B cell (primary cell): ENCODE results near the gene HOXA11. TPM values are rescaled to one million over a fixed set of nuclear protein-coding genes. Genes with fewer than 3 reads are reported as not detected.

Experiments
- ATAC-seq: fragments of 200-7000 bp; cut with Tn5 transposase; one replicate; pipeline ENCODE4 v1.10.0; 2021; ENCODE audit warnings: low read depth, mild to moderate bottlenecking, moderate number of reproducible peaks, moderate library complexity
- CTCF ChIA-PET: fragments of 350-600 bp; sonication (Branson Sonifier 250); formaldehyde crosslinking; loops from one replicate; lab custom pipeline; 2021; ENCODE audit warnings: antibody characterized with exemption, inconsistent platforms; lab: Charles Lee
- POLR2A ChIA-PET: fragments of 350-600 bp; sonication (Branson Sonifier 250); formaldehyde crosslinking; loops from one replicate; lab custom pipeline; 2021; ENCODE audit warnings: antibody characterized with exemption; lab: Charles Lee
- DNase-seq: peaks from one replicate; pipeline ENCODE4 v3.0.0; 2013
- H2AFZ ChIP-seq: 2 replicates; pipeline ENCODE4 v1.6.1; 2012; ENCODE audit warnings: mild to moderate bottlenecking, low read depth, low read length; ENCODE audit not compliant: insufficient read depth, poor library complexity, severe bottlenecking
- H3K27ac ChIP-seq, 2 donors: 1 replicate in 1 of 2; 2 replicates in 1 of 2; pipeline ENCODE4 v1.5.1; 2012 to 2013; ENCODE audit warnings: low read length in 2 of 2, mild to moderate bottlenecking in 2 of 2, moderate library complexity in 1 of 2
- H3K27me3 ChIP-seq, 4 experiments: fragments of 200-600 bp in 1 of 4; sonication (generic) in 1 of 4; replicated peaks in 1 of 4; 1 replicate in 2 of 4; 2 replicates in 2 of 4; pipeline versions ENCODE4 v1.6.1 to v1.7.0; 2013 to 2016; ENCODE audit warnings: low read length in 3 of 4, mild to moderate bottlenecking in 2 of 4, mixed read lengths in 1 of 4, moderate library complexity in 1 of 4; ENCODE audit not compliant: insufficient read depth in 4 of 4, control insufficient read depth in 3 of 4; ENCODE audit errors: control extremely low read depth in 1 of 4
- H3K36me3 ChIP-seq, 2 experiments: replicated peaks in 1 of 2; 1 replicate in 1 of 2; 2 replicates in 1 of 2; pipeline versions ENCODE4 v1.6.1 to v1.7.1; 2013; ENCODE audit warnings: low read length in 1 of 2; ENCODE audit not compliant: insufficient read depth in 2 of 2, control insufficient read depth in 1 of 2; ENCODE audit errors: control extremely low read depth in 1 of 2, extremely low read depth in 1 of 2
- H3K4me1 ChIP-seq, 2 donors: fragments of 200-600 bp in 1 of 2; sonication (generic) in 1 of 2; 1 replicate in 1 of 2; 2 replicates in 1 of 2; pipeline versions ENCODE4 v1.5.1 to v1.6.1; 2013 to 2017; ENCODE audit warnings: low read length in 2 of 2; ENCODE audit not compliant: control insufficient read depth in 2 of 2, insufficient read depth in 2 of 2
- H3K4me2 ChIP-seq: replicated peaks from 2 replicates; pipeline ENCODE3; 2012; ENCODE audit warnings: mild to moderate bottlenecking, low read depth, low read length; ENCODE audit not compliant: poor library complexity, severe bottlenecking
- H3K4me3 ChIP-seq, 5 experiments: fragments of 200-600 bp in 1 of 5; sonication (generic) in 1 of 5; 1 replicate in 3 of 5; 2 replicates in 2 of 5; pipeline versions ENCODE4 v1.5.1 to v1.7.0; 2011 to 2016; ENCODE audit warnings: low read length in 4 of 5, mild to moderate bottlenecking in 4 of 5, low read depth in 2 of 5, control low read depth in 1 of 5, moderate library complexity in 1 of 5; ENCODE audit not compliant: insufficient read depth in 1 of 5; ENCODE audit errors: control extremely low read depth in 1 of 5, extremely low read depth in 1 of 5
- H3K79me2 ChIP-seq: fragments of 200-600 bp; sonication (generic); one replicate; pipeline ENCODE4 v1.6.0; 2016; ENCODE audit warnings: low read length; ENCODE audit not compliant: control insufficient read depth, insufficient read depth
- H3K9ac ChIP-seq: fragments of 200-600 bp; sonication (generic); 2 replicates; pipeline ENCODE4 v1.6.1; 2017; ENCODE audit warnings: mild to moderate bottlenecking, low read length, moderate library complexity
- H3K9me3 ChIP-seq, 3 donors: one replicate each; pipeline versions ENCODE4 v1.6.1 to v1.7.1; 2013; ENCODE audit warnings: low read length in 2 of 3; ENCODE audit not compliant: control insufficient read depth in 2 of 3, insufficient read depth in 1 of 3; ENCODE audit errors: control extremely low read depth in 1 of 3
- H4K20me1 ChIP-seq: 2 replicates; pipeline ENCODE4 v1.6.0; 2012; ENCODE audit warnings: mild to moderate bottlenecking, low read length; ENCODE audit not compliant: insufficient read depth, control insufficient read depth, poor library complexity, severe bottlenecking
- H3K27ac Mint-ChIP-seq: one replicate; pipeline ENCODE4 v1.8.0; 2021; ENCODE audit warnings: mixed read lengths
- H3K27me3 Mint-ChIP-seq: one replicate; pipeline ENCODE4 v1.8.0; 2021; ENCODE audit warnings: mixed read lengths
- H3K4me1 Mint-ChIP-seq: one replicate; pipeline ENCODE4 v1.8.0; 2021; ENCODE audit warnings: mixed read lengths
- H3K4me3 Mint-ChIP-seq: one replicate; pipeline ENCODE4 v1.8.0; 2021; ENCODE audit warnings: mixed read lengths
- H3K9me3 Mint-ChIP-seq: one replicate; pipeline ENCODE4 v1.8.0; 2022; ENCODE audit warnings: mixed read lengths; ENCODE audit not compliant: insufficient read depth
- EZH2 ChIP-seq: IDR thresholded peaks from 2 replicates; pipeline ENCODE4 v1.6.1; 2012; ENCODE audit warnings: borderline replicate concordance, low read depth, mild to moderate bottlenecking, moderate library complexity, low read length; ENCODE audit not compliant: insufficient read depth, poor library complexity, severe bottlenecking
- WGBS: methylation state at CpG from one replicate; pipeline ENCODE4 v1.1.5; 2013; ENCODE audit warnings: missing lambda C conversion rate; ENCODE audit not compliant: insufficient coverage; 5-methylcytosine and 5-hydroxymethylcytosine counted together
- intact Hi-C: fragments of 100-400 bp; cut with micrococcal nuclease; formaldehyde crosslinking; loops from one replicate; pipeline ENCODE4 v1.10.0; 2022
- polyA plus RNA-seq: library from polyadenylated mRNA; depleted of rRNA; stranded (reverse); fragments of >200 nt; gene quantifications from 2 replicates; pipeline ENCODE4 v1.2.3, GENCODE V29; 2012
- total RNA-seq, 2 donors: library from RNA; stranded (reverse); fragments of 120-200 nt in 1 of 2; gene quantifications; 1 replicate in 1 of 2; 2 replicates in 1 of 2; pipeline versions ENCODE4 v1.2.3 to v1.2.4, GENCODE V29; 2013 to 2022
- TF ChIP-seq, protein P1 (sequence below): fragments of 200-600 bp; IDR thresholded peaks from one replicate; pipeline ENCODE4 v1.8.0; 2022; ENCODE audit warnings: antibody characterized with exemption, mild to moderate bottlenecking

HOXA11 gene
- total and polyA plus RNA-seq, 2 donors (not counting 1 experiment from before 2014, with no cell fraction given), result not detected

DNA sequence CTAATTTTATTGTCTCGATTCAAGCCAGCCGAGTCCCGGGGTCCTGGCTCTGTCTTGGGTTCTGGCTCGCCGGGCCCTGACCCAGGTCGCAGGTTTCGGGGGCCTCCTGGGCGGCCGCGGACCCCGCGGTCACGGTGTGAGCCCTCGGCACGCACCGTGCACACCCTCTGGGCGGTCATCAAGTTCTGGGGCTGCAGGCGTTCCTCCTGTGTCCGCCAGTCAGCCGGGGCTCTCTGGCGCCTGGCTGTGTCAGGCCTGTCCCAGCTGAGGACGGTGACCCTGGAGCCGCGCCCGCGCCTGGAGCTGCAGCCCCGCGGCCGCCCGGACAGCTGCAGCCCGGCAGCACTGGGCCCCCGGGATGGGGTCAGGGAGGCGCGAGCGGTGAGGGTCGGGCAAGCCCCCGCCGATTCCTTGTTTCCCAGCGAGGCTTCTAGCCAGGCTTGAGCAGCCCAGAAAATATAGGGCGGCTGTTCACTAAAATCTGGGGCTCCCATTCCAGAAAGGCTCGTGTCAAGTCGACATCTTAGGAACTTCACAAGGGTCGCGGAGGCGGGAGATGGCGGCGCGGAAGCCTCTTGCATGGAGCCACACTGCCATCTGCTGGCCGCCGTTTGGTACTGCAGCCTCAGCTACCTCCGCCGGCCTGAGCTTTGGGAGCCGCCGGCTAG lies 24.4 kb downstream of the HOXA11 start:
- peaks cover 1 to 88% (median 75%) of the 10 kb centered on the region in 4 experiments for H3K27me3 ChIP-seq
- H3K9me3 ChIP-seq, result peaks cover 0 to 76% (median 12%) of the 10 kb centered on the region in 3 donors
- Mint-ChIP-seq H3K9me3 (no peaks in the 10 kb centered on the region), H3K27ac (peak overlapping the region; percentile 67), H3K27me3 (peaks cover 70% of the 10 kb centered on the region), H3K4me1 (peaks cover 38% of the 10 kb centered on the region), H3K4me3 (peak overlapping the region; percentile 86)
- H3K9ac ChIP-seq, result peak overlapping the region; percentile 74
- ATAC-seq (peak; percentile 84), DNase-seq (peak; percentile 91)
- H3K4me3 ChIP-seq, result peak overlapping the region; percentile 24 to 76 (median 62)
- CTCF ChIA-PET, result interaction anchor here (0.6 to 4.0 kb wide), 53 partner anchors 10 to 1664 kb away, joined by 3 to 122 read pairs (median 5); partner anchors contain the start of genes EVX1, HOXA11, HOXA13 and HOXA3
- POLR2A ChIA-PET, result interaction anchor here (0.7 kb wide), 1 partner anchor 1004 kb away, joined by 3 read pairs; no protein-coding TSS in a partner anchor
- no peak overlapping the region for H3K27ac ChIP-seq
- under 1% methylated on average over 54 of the region's 54 CpGs for WGBS
- peaks cover 49 to 57% of the 10 kb centered on the region in 2 donors for H3K4me1 ChIP-seq
- H3K36me3 ChIP-seq, result no peaks in the 10 kb centered on the region
- peaks cover under 1% of the 10 kb centered on the region for H4K20me1 ChIP-seq
- H2AFZ ChIP-seq, result peak overlapping the region; percentile 92
- no peaks in the 10 kb centered on the region for H3K79me2 ChIP-seq
- peak overlapping the region; percentile 99 for H3K4me2 ChIP-seq
- intact Hi-C loops, result loop anchor here (1.0 to 10.0 kb wide), 9 partner anchors 40 to 1083 kb away; partner anchors contain the start of gene HOXA13
- TF ChIP-seq, protein P1, sequence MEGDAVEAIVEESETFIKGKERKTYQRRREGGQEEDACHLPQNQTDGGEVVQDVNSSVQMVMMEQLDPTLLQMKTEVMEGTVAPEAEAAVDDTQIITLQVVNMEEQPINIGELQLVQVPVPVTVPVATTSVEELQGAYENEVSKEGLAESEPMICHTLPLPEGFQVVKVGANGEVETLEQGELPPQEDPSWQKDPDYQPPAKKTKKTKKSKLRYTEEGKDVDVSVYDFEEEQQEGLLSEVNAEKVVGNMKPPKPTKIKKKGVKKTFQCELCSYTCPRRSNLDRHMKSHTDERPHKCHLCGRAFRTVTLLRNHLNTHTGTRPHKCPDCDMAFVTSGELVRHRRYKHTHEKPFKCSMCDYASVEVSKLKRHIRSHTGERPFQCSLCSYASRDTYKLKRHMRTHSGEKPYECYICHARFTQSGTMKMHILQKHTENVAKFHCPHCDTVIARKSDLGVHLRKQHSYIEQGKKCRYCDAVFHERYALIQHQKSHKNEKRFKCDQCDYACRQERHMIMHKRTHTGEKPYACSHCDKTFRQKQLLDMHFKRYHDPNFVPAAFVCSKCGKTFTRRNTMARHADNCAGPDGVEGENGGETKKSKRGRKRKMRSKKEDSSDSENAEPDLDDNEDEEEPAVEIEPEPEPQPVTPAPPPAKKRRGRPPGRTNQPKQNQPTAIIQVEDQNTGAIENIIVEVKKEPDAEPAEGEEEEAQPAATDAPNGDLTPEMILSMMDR, result peak; percentile 100
- TF ChIP-seq EZH2, result no peak

DNA sequence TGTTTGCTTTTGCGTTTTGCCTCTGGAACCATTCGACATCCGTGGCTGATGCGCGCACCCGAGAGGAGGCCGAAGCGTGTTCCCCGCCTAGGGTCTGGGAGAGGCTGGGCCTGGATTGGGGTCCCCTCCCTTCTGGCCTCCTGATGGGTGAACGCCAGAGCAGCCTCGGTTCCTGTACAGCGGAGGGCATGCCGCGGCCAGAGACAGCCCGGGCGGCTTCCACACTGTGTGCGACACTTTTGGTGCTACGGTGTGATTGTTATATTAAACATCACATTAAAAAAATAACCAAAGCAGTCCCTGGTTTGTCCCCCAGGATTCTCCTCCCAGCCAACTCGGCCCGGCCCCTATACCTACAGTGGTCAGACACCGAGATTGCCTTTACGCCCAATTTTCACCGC lies 24.9 kb downstream of the HOXA11 start:
- Mint-ChIP-seq H3K4me3 (peak overlapping the region; percentile 86), H3K4me1 (peaks cover 37% of the 10 kb centered on the region), H3K9me3 (no peaks in the 10 kb centered on the region), H3K27me3 (peaks cover 72% of the 10 kb centered on the region), H3K27ac (no peak overlapping the region)
- no peak for ATAC-seq
- no peak overlapping the region for H3K27ac ChIP-seq
- intact Hi-C loops, result loop anchor here (2.0 to 10.0 kb wide), 4 partner anchors 41 to 1083 kb away; partner anchors contain the start of gene HOXA13
- H3K9me3 ChIP-seq, result peaks cover 0 to 76% (median 12%) of the 10 kb centered on the region in 3 donors
- H3K9ac ChIP-seq, result peak overlapping the region; percentile 74
- peak overlapping the region; percentile 92 for H2AFZ ChIP-seq
- ChIA-PET CTCF (interaction anchor here (0.9 to 4.0 kb wide), 27 partner anchors 10 to 1304 kb away, joined by 3 to 122 read pairs (median 7); partner anchors contain the start of genes HOXA10, HOXA11, HOXA3 and HOXA4), POLR2A (no interaction called here)
- H3K27me3 ChIP-seq, result peaks cover 1 to 88% (median 77%) of the 10 kb centered on the region in 4 experiments
- peak; percentile 13 for TF ChIP-seq EZH2
- TF ChIP-seq, protein P1, result no peak
- peak overlapping the region in 4 of 5 experiments; percentile 44 to 76 (median 65) for H3K4me3 ChIP-seq
- WGBS, result 4% methylated on average over 14 of the region's 23 CpGs
- H4K20me1 ChIP-seq, result no peaks in the 10 kb centered on the region
- peak; percentile 68 for DNase-seq
- no peaks in the 10 kb centered on the region for H3K36me3 ChIP-seq
- peaks cover 49 to 60% of the 10 kb centered on the region in 2 donors for H3K4me1 ChIP-seq
- no peaks in the 10 kb centered on the region for H3K79me2 ChIP-seq
- H3K4me2 ChIP-seq, result peak overlapping the region; percentile 99
